ENCODE measurements around the gene C19orf38. TPM values are rescaled to one million over a fixed set of nuclear protein-coding genes. Genes with fewer than 3 reads are reported as not detected.
"Not testable (repeated sequence)": the region's sequence is repeated elsewhere in the genome, so short reads cannot be mapped to it uniquely, and the experiment has no call there.

C19orf38 gene
- total RNA-seq, 1 donor from 2014 or later = 0.13 TPM

- no peak for DNase-seq (ENCODE audit: low read depth in 2 of 2)
These were observed 1.6 kb upstream of the C19orf38 start for GRCh38 chr19:10846500-10847202.

GRCh38 chr19:10850631-10851030 lies 2.4 kb downstream of the C19orf38 start:
- DNase-seq (ENCODE audit: low read depth in 2 of 2) = no peak

- no peak for DNase-seq (ENCODE audit: low read depth in 2 of 2)
These were observed 4.0 kb downstream of the C19orf38 start for GRCh38 chr19:10852098-10852800.

GRCh38 chr19:10852941-10853340 lies 4.7 kb downstream of the C19orf38 start:
- DNase-seq (ENCODE audit: low read depth in 2 of 2) = no peak

- DNase-seq (ENCODE audit: low read depth in 2 of 2) = no peak
These were observed 6.3 kb downstream of the C19orf38 start for GRCh38 chr19:10854350-10855089.

- peak in 1 of 2 donors; percentile 21 for DNase-seq (ENCODE audit: low read depth in 2 of 2)
These were observed 7.8 kb downstream of the C19orf38 start for GRCh38 chr19:10855879-10856522.

- not testable (repeated sequence) for DNase-seq (ENCODE audit: low read depth in 2 of 2)
These were observed 8.7 kb downstream of the C19orf38 start for GRCh38 chr19:10856899-10857298.

- peak in 1 of 2 donors; percentile 40 for DNase-seq (ENCODE audit: low read depth in 2 of 2)
These were observed 10.1 kb downstream of the C19orf38 start for GRCh38 chr19:10858204-10858828.

- peak in 1 of 2 donors; percentile 46 for DNase-seq (ENCODE audit: low read depth in 2 of 2)
These were observed 13.0 kb downstream of the C19orf38 start for GRCh38 chr19:10861103-10861651.

GRCh38 chr19:10862561-10863106 lies 14.4 kb downstream of the C19orf38 start:
- no peak for DNase-seq (ENCODE audit: low read depth in 2 of 2)

- DNase-seq (ENCODE audit: low read depth in 2 of 2) = no peak
These were observed 15.0 kb downstream of the C19orf38 start for GRCh38 chr19:10863107-10863717.

GRCh38 chr19:10864538-10864899 lies 16.3 kb downstream of the C19orf38 start:
- DNase-seq (ENCODE audit: low read depth in 2 of 2) = peak; percentile 45 to 71

- DNase-seq (ENCODE audit: low read depth in 2 of 2) = no peak
These were observed 18.3 kb downstream of the C19orf38 start for GRCh38 chr19:10866495-10866894.

- DNase-seq (ENCODE audit: low read depth in 2 of 2) = no peak
These were observed 20.8 kb downstream of the C19orf38 start for GRCh38 chr19:10868872-10869547.

GRCh38 chr19:10869872-10870311 lies 21.7 kb downstream of the C19orf38 start:
- DNase-seq (ENCODE audit: low read depth in 2 of 2) = not testable (repeated sequence)

GRCh38 chr19:10870501-10870954 lies 22.3 kb downstream of the C19orf38 start:
- DNase-seq (ENCODE audit: low read depth in 2 of 2) = no peak

GRCh38 chr19:10870955-10871603 lies 22.9 kb downstream of the C19orf38 start, which contains the start of gene CARM1:
TSS of gene CARM1 (plus strand) at chr19:10871553. CDS start at chr19:10871703, 150 bp downstream.
- DNase-seq (ENCODE audit: low read depth in 2 of 2) = peak; percentile 92 to 99

- DNase-seq (ENCODE audit: low read depth in 2 of 2) = peak in 1 of 2 donors; percentile 29
These were observed 23.7 kb downstream of the C19orf38 start for GRCh38 chr19:10871711-10872545.
